Sciatic nerve (tissue), 2 donors: ENCODE measurements around the gene SYT1. TPM values are rescaled to one million over a fixed set of nuclear protein-coding genes. Genes with fewer than 3 reads are reported as not detected.

Experiments
- ATAC-seq: fragments of 200-7000 bp; cut with Tn5 transposase; one replicate; pipeline ENCODE4 v1.9.1; 2020; ENCODE audit warnings: mild to moderate bottlenecking, moderate library complexity
- DNase-seq: peaks from one replicate; pipeline ENCODE4 v3.0.0-alpha.2; 2020; ENCODE audit warnings: low spot score
- intact Hi-C: fragments of 100-400 bp; cut with DNase I; formaldehyde crosslinking; loops from one replicate; pipeline ENCODE4 v1.14.2; 2022
- total RNA-seq: library from RNA; stranded (reverse); fragmentation: NEBNext Ultra II Directional; extraction: Animal tissue kit (Norgen Biotek cat#: 25700); gene quantifications from one replicate; pipeline ENCODE4 v1.2.1, GENCODE V29; 2021
- donor health status: DM: no; HTN: no; CAD: no.
- donor health status: DM: no; HTN: no; CAD: no.

SYT1 gene
- total RNA-seq, 1 donor from 2014 or later: 9.0 TPM

- ATAC-seq (no peak), DNase-seq (no peak)
- intact Hi-C loops: no loop called here
Observed at GRCh38 chr12:79357048-79357447, 492.5 kb downstream of the SYT1 start.

- intact Hi-C loops: no loop called here
- DNase-seq: no peak
- ATAC-seq: no peak
Observed at GRCh38 chr12:79358716-79359300, 494.2 kb downstream of the SYT1 start.

- intact Hi-C loops: no loop called here
Observed at GRCh38 chr12:79360286-79360685, 495.7 kb downstream of the SYT1 start.

GRCh38 chr12:79360936-79361335 is 496.4 kb downstream of the SYT1 start:
- DNase-seq: no peak

More at GRCh38 chr12:79360286-79360685, 495.7 kb downstream of the SYT1 start:
- DNase-seq (no peak), ATAC-seq (no peak)

GRCh38 chr12:79364197-79364596 is 499.6 kb downstream of the SYT1 start:
- intact Hi-C loops: no loop called here
- ATAC-seq: no peak
- no peak for DNase-seq

More at GRCh38 chr12:79360936-79361335, 496.4 kb downstream of the SYT1 start:
- intact Hi-C loops: no loop called here
- ATAC-seq: no peak

- ATAC-seq (no peak), DNase-seq (no peak)
- intact Hi-C loops: no loop called here
Observed at GRCh38 chr12:79366374-79366773, 501.8 kb downstream of the SYT1 start.

GRCh38 chr12:79367032-79367589 is 502.5 kb downstream of the SYT1 start:
- ATAC-seq: no peak
- DNase-seq: no peak
- intact Hi-C loops: no loop called here

- ATAC-seq (no peak), DNase-seq (no peak)
- intact Hi-C loops: no loop called here
Observed at GRCh38 chr12:79370021-79370420, 505.4 kb downstream of the SYT1 start.

- DNase-seq: no peak
- ATAC-seq: no peak
- intact Hi-C loops: no loop called here
Observed at GRCh38 chr12:79371226-79371625, 506.7 kb downstream of the SYT1 start.

- peak; percentile 61 for ATAC-seq
- no peak for DNase-seq
- intact Hi-C loops: no loop called here
Observed at GRCh38 chr12:79373896-79374499, 509.4 kb downstream of the SYT1 start.

- intact Hi-C loops: no loop called here
- DNase-seq (no peak), ATAC-seq (no peak)
Observed at GRCh38 chr12:79374545-79374944, 510.0 kb downstream of the SYT1 start.

- DNase-seq (no peak), ATAC-seq (no peak)
- intact Hi-C loops: no loop called here
Observed at GRCh38 chr12:79375050-79375449, 510.5 kb downstream of the SYT1 start.

- no peak for ATAC-seq
- intact Hi-C loops: no loop called here
- DNase-seq: no peak
Observed at GRCh38 chr12:79378496-79378895, 513.9 kb downstream of the SYT1 start.

- ATAC-seq: no peak
- intact Hi-C loops: no loop called here
- DNase-seq: no peak
Observed at GRCh38 chr12:79380402-79380801, 515.8 kb downstream of the SYT1 start.

GRCh38 chr12:79381248-79382208 is 517.0 kb downstream of the SYT1 start:
- ATAC-seq: no peak
- no peak for DNase-seq
- intact Hi-C loops: no loop called here

- intact Hi-C loops: no loop called here
- ATAC-seq: no peak
- no peak for DNase-seq
Observed at GRCh38 chr12:79384551-79384950, 520.0 kb downstream of the SYT1 start.

GRCh38 chr12:79388011-79388410 is 523.4 kb downstream of the SYT1 start:
- no peak for ATAC-seq
- DNase-seq: no peak
- intact Hi-C loops: no loop called here

GRCh38 chr12:79393842-79394241 is 529.3 kb downstream of the SYT1 start:
- DNase-seq (no peak), ATAC-seq (no peak)
- intact Hi-C loops: no loop called here

- DNase-seq (no peak), ATAC-seq (no peak)
- intact Hi-C loops: no loop called here
Observed at GRCh38 chr12:79397609-79398008, 533.0 kb downstream of the SYT1 start.

GRCh38 chr12:79400481-79400880 is 535.9 kb downstream of the SYT1 start:
- intact Hi-C loops: no loop called here
- no peak for ATAC-seq
- DNase-seq: no peak
